GM23338 (cell line): Measurements from ENCODE around the gene SNRPA.
A peak's percentile ranks its signal among the peaks of the same experiment; 100 is the strongest.

Experiments
- CTCF ChIP-seq, 2 experiments: fragments of 200-600 bp in 1 of 2; sonication (generic) in 1 of 2; conservative IDR thresholded peaks; 2 replicates each; pipeline versions ENCODE4 v1.5.1 to v1.6.1; 2016 to 2017; ENCODE audit warnings: antibody characterized with exemption in 2 of 2, low read depth in 2 of 2, mild to moderate bottlenecking in 2 of 2, moderate library complexity in 1 of 2
- EZH2 ChIP-seq: fragments of 200-600 bp; sonication (generic); IDR thresholded peaks from one replicate; pipeline ENCODE4 v1.8.0; 2017; ENCODE audit warnings: antibody characterized with exemption, mild to moderate bottlenecking, low read depth; ENCODE audit not compliant: unreplicated experiment
- NANOG ChIP-seq: IDR thresholded peaks from 2 replicates; pipeline ENCODE4 v1.6.1; 2016; ENCODE audit warnings: antibody characterized with exemption, borderline replicate concordance
- POLR2AphosphoS5 ChIP-seq: IDR thresholded peaks from 2 replicates; pipeline ENCODE4 v1.6.1; 2016; ENCODE audit warnings: antibody characterized with exemption, low read depth
- STAT1 ChIP-seq: IDR thresholded peaks from one replicate; pipeline ENCODE4 v1.6.1; 2016; ENCODE audit warnings: antibody characterized with exemption; ENCODE audit not compliant: unreplicated experiment

GRCh38 chr19:40750058-40750873 is 737 bp upstream of the SNRPA start, which contains the start of gene ACTMAP:
- TF ChIP-seq CTCF (conservative IDR thresholded peaks at IDR 0.05; ENCODE audit: low read depth in 2 of 2) (no peak), EZH2 (no peak), STAT1 (no peak), POLR2AphosphoS5 (peak; percentile 53), NANOG (no peak)
